Measurements from ENCODE around the gene GLRA3.

DNA sequence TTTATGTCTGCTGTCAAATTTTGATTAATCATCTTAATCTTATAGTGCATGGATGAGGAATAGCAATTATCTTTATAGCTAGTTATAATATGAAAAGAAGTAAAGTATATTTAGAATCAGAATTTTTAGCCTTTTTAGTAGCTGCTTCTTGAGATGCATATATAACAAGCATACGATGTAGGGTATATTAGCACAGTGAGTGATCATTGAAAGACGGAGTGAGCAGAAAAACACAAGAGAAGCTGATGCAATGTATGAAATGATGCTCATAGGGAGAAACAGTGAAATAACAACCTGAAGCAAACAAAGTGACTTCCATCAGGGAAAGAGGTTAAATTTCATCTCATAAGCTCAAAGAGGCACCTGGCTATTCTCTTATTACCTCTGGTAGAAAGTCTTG lies 77.0 kb downstream of the GLRA3 start:
- no peak for TF ChIP-seq POLR2A (IDR thresholded peaks at IDR 0.05)
- TF ChIP-seq, protein P1, sequence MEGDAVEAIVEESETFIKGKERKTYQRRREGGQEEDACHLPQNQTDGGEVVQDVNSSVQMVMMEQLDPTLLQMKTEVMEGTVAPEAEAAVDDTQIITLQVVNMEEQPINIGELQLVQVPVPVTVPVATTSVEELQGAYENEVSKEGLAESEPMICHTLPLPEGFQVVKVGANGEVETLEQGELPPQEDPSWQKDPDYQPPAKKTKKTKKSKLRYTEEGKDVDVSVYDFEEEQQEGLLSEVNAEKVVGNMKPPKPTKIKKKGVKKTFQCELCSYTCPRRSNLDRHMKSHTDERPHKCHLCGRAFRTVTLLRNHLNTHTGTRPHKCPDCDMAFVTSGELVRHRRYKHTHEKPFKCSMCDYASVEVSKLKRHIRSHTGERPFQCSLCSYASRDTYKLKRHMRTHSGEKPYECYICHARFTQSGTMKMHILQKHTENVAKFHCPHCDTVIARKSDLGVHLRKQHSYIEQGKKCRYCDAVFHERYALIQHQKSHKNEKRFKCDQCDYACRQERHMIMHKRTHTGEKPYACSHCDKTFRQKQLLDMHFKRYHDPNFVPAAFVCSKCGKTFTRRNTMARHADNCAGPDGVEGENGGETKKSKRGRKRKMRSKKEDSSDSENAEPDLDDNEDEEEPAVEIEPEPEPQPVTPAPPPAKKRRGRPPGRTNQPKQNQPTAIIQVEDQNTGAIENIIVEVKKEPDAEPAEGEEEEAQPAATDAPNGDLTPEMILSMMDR (IDR thresholded peaks at IDR 0.05) = no peak
- TF ChIP-seq POLR2AphosphoS5 (IDR thresholded peaks at IDR 0.05) = no peak
- TF ChIP-seq EP300 (IDR thresholded peaks at IDR 0.05) = no peak
